ENCODE measurements around the gene TMEM14C.

Gene TMEM14C

DNA sequence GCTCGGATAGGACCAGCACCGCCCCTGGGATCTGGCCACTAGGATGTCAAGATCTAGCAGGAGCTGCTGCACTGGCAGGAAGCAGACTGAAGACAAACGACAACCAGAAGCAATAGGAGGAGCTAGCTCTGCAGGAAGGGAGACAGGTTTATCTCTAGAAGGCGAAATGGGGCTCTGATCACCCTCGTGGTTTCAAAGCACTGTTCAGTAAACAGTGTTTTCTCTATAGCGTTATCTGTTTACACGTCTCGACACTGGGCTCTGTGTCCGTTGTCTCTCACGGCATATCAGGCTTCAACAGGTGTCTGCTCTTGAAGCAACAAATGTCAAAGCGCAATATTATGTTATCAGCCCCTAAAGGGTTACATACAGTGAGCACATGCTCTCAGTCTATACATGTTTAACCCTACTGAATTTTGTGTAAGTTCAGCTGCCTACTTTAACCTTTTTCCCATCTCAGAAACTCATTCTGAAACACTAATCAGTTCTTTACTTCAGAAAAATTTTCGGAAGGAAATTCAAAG lies 48.6 kb downstream of the TMEM14C start:
- no peak for DNase-seq

DNA sequence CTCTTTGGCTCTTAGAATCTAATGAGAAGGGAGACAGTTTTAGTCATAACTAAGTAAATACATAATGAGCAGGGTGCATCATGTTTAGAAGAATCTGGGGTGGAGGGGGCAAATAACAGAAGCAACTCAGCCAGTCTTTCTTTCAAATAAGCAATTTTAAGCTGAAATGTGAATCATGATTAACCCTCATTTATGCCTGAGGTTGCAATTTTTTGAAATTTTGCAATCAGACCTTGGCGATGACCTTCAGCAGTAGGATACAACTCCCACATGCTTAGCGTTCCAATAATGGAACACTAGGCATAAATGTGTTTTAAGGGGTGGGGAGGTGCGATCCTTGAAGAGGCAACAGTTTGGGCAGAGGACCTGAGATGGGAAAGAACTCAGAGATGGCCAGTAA lies 55.4 kb downstream of the TMEM14C start:
- no peak for DNase-seq

DNA sequence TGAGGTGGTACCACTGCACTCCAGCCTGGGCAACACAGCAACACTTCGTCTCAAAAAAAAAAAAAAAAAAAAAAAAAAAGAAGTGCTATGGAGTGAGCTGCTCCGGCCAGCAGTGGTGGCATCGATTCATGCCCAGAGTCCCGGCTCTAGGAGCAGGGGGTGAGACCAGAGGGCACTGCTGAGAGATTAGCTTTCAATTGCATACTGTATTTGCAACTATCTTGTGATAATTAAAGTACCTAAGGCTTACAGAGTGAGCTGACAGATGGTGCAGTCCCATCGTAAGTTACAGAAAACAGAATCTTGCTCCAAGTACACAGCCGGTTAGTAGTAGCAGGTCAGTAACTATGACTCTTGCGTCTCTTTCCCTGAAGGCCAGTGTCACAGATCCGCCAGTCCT lies 56.2 kb downstream of the TMEM14C start:
- no peak for DNase-seq
